Erythroblast (primary cell): ENCODE measurements around the gene GPR37.

ENCODE experiments used
- GATA1 ChIP-seq: IDR thresholded peaks from 2 replicates; pipeline ENCODE4 v1.6.1; 2011; ENCODE audit warnings: low read depth, mild to moderate bottlenecking, control low read depth, low read length, moderate library complexity
- POLR2A ChIP-seq: IDR thresholded peaks from 2 replicates; pipeline ENCODE4 v1.6.1; 2011; ENCODE audit warnings: mild to moderate bottlenecking, low read length

DNA sequence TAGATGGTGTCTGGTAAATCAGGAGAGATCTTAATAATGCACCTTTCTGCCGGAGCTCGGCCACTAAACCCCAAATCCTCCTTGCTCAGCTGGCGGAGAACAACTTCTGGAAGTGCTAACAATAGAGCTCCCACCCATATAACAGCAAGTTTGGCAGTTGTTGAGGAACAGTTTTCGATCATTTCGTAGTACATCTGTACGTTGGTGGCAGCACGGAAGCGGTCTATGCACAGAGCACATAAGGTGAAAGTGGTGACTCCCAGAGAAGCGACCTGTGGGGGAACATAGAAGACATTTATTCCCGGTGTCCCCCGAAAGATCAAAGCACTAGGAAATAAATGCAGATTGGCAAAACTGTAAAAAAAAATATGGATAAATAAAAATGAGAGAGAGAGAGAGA lies 18.5 kb downstream of the GPR37 start:
- TF ChIP-seq POLR2A (no peak), GATA1 (no peak)
